ENCODE results near the gene RIMBP2. TPM values are rescaled to one million over a fixed set of nuclear protein-coding genes. Genes with fewer than 3 reads are reported as not detected.

RIMBP2 gene
- total RNA-seq, 1 experiment from 2014 or later: not detected

DNA sequence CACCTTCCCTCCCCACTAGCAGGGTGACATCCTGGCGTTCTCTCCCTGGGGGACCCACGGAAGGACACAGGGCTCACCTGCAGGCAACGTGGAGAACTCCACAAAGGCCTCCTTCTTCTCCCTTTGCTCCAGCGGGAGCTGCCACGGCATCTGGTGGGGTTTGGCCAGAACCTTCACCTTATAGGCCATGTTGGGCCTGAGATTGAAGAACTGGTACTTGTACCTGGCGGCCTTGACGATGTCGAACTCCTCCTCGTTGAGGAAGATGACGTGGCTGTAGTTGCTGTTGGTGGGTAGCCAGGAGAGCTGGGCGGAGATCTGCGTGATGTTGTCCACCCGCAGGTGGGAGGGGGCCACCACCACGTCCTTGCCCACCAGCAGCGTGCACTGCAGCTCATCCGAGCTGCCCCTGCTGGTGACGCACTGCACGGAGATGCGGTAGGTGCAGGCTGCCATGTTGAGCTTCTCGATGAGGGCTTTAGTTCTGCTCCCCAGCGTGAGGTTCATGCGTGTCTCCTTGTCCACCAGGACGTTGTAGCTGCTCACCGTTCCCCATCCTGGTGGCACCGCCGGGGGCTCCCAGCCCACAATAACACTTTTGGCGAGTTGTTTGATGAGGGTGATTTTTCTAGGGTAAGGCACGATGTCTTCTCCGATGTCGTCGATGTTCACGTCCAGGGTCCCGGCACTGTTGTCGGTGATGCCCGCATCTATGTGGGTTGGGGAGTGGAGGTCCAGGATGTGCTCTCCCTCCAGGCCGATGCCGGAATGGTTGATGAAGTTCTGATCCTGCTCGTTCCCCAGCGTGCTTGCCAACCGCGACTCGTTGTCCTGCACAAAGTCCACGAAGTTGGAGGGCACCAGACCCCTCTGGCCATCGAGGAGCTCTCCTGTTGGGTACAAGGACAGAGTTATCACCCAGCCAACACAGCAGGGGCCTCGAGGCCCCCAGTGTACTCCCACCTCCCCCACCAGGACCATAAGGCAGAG lies 274.0 kb downstream of the RIMBP2 start:
- Mint-ChIP-seq H3K36me3 (ENCODE audit: insufficient read depth, unreplicated experiment) (no peaks in the 10 kb centered on the region), H3K27me3 (ENCODE audit: insufficient read depth, unreplicated experiment) (peaks cover 9% of the 10 kb centered on the region), H3K4me3 (ENCODE audit: unreplicated experiment) (no peak overlapping the region), H3K27ac (ENCODE audit: unreplicated experiment) (no peak overlapping the region), H3K9me3 (ENCODE audit: unreplicated experiment) (peaks cover 25% of the 10 kb centered on the region), H3K4me1 (ENCODE audit: low read depth, unreplicated experiment) (no peaks in the 10 kb centered on the region)
- ChIA-PET POLR2A (no interaction called here), CTCF (no interaction called here)
- H3K36me3 ChIP-seq (ENCODE audit: control insufficient read depth, insufficient read depth, low read length): no peaks in the 10 kb centered on the region
- BruUV-seq (replicated peaks): no TSS peak
- intact Hi-C loops (cut with micrococcal nuclease; ENCODE audit: unreplicated experiment): no loop called here
- TF ChIP-seq, protein P1, sequence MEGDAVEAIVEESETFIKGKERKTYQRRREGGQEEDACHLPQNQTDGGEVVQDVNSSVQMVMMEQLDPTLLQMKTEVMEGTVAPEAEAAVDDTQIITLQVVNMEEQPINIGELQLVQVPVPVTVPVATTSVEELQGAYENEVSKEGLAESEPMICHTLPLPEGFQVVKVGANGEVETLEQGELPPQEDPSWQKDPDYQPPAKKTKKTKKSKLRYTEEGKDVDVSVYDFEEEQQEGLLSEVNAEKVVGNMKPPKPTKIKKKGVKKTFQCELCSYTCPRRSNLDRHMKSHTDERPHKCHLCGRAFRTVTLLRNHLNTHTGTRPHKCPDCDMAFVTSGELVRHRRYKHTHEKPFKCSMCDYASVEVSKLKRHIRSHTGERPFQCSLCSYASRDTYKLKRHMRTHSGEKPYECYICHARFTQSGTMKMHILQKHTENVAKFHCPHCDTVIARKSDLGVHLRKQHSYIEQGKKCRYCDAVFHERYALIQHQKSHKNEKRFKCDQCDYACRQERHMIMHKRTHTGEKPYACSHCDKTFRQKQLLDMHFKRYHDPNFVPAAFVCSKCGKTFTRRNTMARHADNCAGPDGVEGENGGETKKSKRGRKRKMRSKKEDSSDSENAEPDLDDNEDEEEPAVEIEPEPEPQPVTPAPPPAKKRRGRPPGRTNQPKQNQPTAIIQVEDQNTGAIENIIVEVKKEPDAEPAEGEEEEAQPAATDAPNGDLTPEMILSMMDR (IDR thresholded peaks at IDR 0.05; ENCODE audit: insufficient read depth in 1 of 2, low read depth in 1 of 2, low read length in 1 of 2, severe bottlenecking in 1 of 2, unreplicated experiment in 1 of 2): no peak
- H3K9me3 ChIP-seq: no peaks in the 10 kb centered on the region
- H3K4me3 ChIP-seq (ENCODE audit: low read depth, low read length): no peak overlapping the region
- no peak for DNase-seq
- H3K27me3 ChIP-seq (replicated peaks; ENCODE audit: control insufficient read depth, insufficient read depth, low read length): no peaks in the 10 kb centered on the region
- no peaks in the 10 kb centered on the region for H3K4me1 ChIP-seq

DNA sequence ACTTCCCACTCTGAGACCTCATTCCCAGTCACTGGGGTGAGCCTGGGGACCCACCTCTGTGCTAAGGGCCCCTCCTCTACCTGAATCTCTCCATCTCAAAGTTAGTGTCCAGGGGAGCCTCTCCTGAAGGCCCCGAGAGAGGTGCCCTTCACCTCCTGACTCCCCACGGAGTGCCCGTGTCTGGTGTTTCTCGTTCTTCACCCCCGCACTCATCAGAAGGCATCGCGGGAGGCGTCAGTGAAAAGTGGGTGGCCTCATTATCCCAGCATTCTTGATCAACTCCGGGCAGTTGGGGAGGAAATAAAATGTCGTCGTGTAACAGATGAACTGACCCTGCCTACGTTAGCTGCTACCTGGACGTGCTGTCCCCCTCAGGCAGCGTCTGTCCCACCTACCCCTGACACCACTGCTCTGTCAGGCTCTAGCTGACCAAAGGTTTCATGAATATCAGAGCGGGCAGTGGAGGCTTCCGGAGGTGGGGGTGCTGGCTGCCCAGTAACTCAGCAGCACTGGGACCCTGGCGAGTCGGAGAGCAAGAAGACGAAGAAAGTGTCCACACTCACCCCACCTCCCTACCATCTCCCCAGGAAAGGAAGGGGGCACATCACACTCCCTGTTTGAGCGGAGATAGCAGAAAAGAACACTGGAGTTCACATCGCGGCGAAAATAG lies 275.6 kb downstream of the RIMBP2 start:
- ChIA-PET POLR2A (no interaction called here), CTCF (no interaction called here)
- Histone ChIP-seq H3K9me3 (no peaks in the 10 kb centered on the region), H3K4me1 (no peaks in the 10 kb centered on the region), H3K36me3 (ENCODE audit: control insufficient read depth, insufficient read depth, low read length) (no peaks in the 10 kb centered on the region), H3K27me3 (replicated peaks; ENCODE audit: control insufficient read depth, insufficient read depth, low read length) (no peaks in the 10 kb centered on the region), H3K4me3 (ENCODE audit: low read depth, low read length) (no peak overlapping the region)
- H3K36me3 Mint-ChIP-seq (ENCODE audit: insufficient read depth, unreplicated experiment): no peaks in the 10 kb centered on the region
- no peak overlapping the region for H3K4me3 Mint-ChIP-seq (ENCODE audit: unreplicated experiment)
- intact Hi-C loops (cut with micrococcal nuclease; ENCODE audit: unreplicated experiment): no loop called here
- no peaks in the 10 kb centered on the region for H3K4me1 Mint-ChIP-seq (ENCODE audit: low read depth, unreplicated experiment)
- DNase-seq: no peak
- no peak overlapping the region for H3K27ac Mint-ChIP-seq (ENCODE audit: unreplicated experiment)
- H3K9me3 Mint-ChIP-seq (ENCODE audit: unreplicated experiment): peaks cover 25% of the 10 kb centered on the region
- no TSS peak for BruUV-seq (replicated peaks)
- no peaks in the 10 kb centered on the region for H3K27me3 Mint-ChIP-seq (ENCODE audit: insufficient read depth, unreplicated experiment)
- TF ChIP-seq, protein P1 (IDR thresholded peaks at IDR 0.05; ENCODE audit: insufficient read depth in 1 of 2, low read depth in 1 of 2, low read length in 1 of 2, severe bottlenecking in 1 of 2, unreplicated experiment in 1 of 2): no peak

DNA sequence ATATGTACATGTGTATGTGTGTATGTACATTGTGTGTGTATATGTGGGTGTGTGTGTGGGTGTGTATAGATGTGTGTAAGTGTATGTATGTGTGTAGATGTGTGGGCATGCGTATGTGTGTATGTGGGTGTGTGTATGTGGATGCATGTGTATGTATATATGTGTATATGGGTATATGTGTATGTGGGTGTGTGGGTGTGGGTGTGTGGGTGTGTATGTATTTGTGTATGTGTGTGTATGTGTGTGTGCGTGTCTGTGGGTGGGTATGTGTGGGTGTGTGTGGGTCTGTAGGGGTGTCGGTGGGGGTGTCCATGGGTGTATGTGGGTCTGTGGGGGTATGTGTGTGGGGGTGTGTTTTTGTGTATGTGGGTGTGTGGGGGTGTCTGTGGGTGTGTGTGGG lies 276.8 kb downstream of the RIMBP2 start:
- DNase-seq: no peak
- no peaks in the 10 kb centered on the region for H3K27me3 Mint-ChIP-seq (ENCODE audit: insufficient read depth, unreplicated experiment)
- H3K4me3 ChIP-seq (ENCODE audit: low read depth, low read length): no peak overlapping the region
- no peaks in the 10 kb centered on the region for H3K27me3 ChIP-seq (replicated peaks; ENCODE audit: control insufficient read depth, insufficient read depth, low read length)
- no peak overlapping the region for H3K4me3 Mint-ChIP-seq (ENCODE audit: unreplicated experiment)
- CTCF ChIA-PET: no interaction called here
- peaks cover 25% of the 10 kb centered on the region for H3K9me3 Mint-ChIP-seq (ENCODE audit: unreplicated experiment)
- BruUV-seq (replicated peaks): no TSS peak
- H3K36me3 ChIP-seq (ENCODE audit: control insufficient read depth, insufficient read depth, low read length): no peaks in the 10 kb centered on the region
- intact Hi-C loops (cut with micrococcal nuclease; ENCODE audit: unreplicated experiment): no loop called here
- no peaks in the 10 kb centered on the region for H3K9me3 ChIP-seq
- no peaks in the 10 kb centered on the region for H3K4me1 Mint-ChIP-seq (ENCODE audit: low read depth, unreplicated experiment)
- POLR2A ChIA-PET: no interaction called here
- TF ChIP-seq, protein P1 (IDR thresholded peaks at IDR 0.05; ENCODE audit: insufficient read depth in 1 of 2, low read depth in 1 of 2, low read length in 1 of 2, severe bottlenecking in 1 of 2, unreplicated experiment in 1 of 2): no peak
- H3K27ac Mint-ChIP-seq (ENCODE audit: unreplicated experiment): no peak overlapping the region
- H3K4me1 ChIP-seq: no peaks in the 10 kb centered on the region
- H3K36me3 Mint-ChIP-seq (ENCODE audit: insufficient read depth, unreplicated experiment): no peaks in the 10 kb centered on the region

Data from Caco-2 (cell line).